Liver (tissue), 9 donors: ENCODE data around the gene USP47. TPM values are rescaled to one million over a fixed set of nuclear protein-coding genes. Genes with fewer than 3 reads are reported as not detected.

ENCODE experiments used
- DNase-seq: peaks from one replicate; pipeline ENCODE4 v3.0.0-alpha.2; 2017; ENCODE audit warnings: low spot score
- H3K27ac ChIP-seq, 2 donors: one replicate each; pipeline ENCODE4 v1.7.0; 2013; ENCODE audit warnings: inconsistent platforms in 2 of 2, low read length in 2 of 2, control low read depth in 1 of 2, low read depth in 1 of 2, mild to moderate bottlenecking in 1 of 2
- H3K27me3 ChIP-seq, 4 donors: one replicate each; pipeline versions ENCODE4 v1.6.1 to v1.7.0; 2013; ENCODE audit warnings: low read length in 3 of 4, inconsistent platforms in 1 of 4, mild to moderate bottlenecking in 1 of 4, moderate library complexity in 1 of 4; ENCODE audit not compliant: control insufficient read depth in 4 of 4, insufficient read depth in 4 of 4
- H3K36me3 ChIP-seq, 4 donors: one replicate each; pipeline versions ENCODE4 v1.6.1 to v1.7.0; 2013; ENCODE audit warnings: low read length in 3 of 4, mild to moderate bottlenecking in 3 of 4, low read depth in 1 of 4, moderate library complexity in 1 of 4; ENCODE audit not compliant: control insufficient read depth in 4 of 4, insufficient read depth in 3 of 4
- H3K4me1 ChIP-seq, 4 donors: one replicate each; pipeline versions ENCODE4 v1.6.1 to v1.7.0; 2013; ENCODE audit warnings: low read length in 3 of 4, mild to moderate bottlenecking in 3 of 4, moderate library complexity in 1 of 4; ENCODE audit not compliant: control insufficient read depth in 4 of 4, insufficient read depth in 4 of 4
- H3K4me3 ChIP-seq, 3 donors: one replicate each; pipeline versions ENCODE4 v1.6.1 to v1.7.0; 2013; ENCODE audit warnings: low read length in 3 of 3, control low read depth in 1 of 3, low read depth in 1 of 3, mild to moderate bottlenecking in 1 of 3
- H3K9ac ChIP-seq, 2 donors: one replicate each; pipeline ENCODE4 v1.7.0; 2013; ENCODE audit warnings: low read length in 2 of 2, mild to moderate bottlenecking in 2 of 2, moderate library complexity in 2 of 2, control low read depth in 1 of 2, low read depth in 1 of 2
- H3K9me3 ChIP-seq, 4 donors: one replicate each; pipeline versions ENCODE4 v1.6.1 to v1.7.0; 2013; ENCODE audit warnings: low read length in 3 of 4; ENCODE audit not compliant: control insufficient read depth in 4 of 4
- ATF3 ChIP-seq: IDR thresholded peaks from 2 replicates; pipeline ENCODE4 v1.6.1; 2016; ENCODE audit warnings: antibody characterized with exemption
- EGR1 ChIP-seq, 2 donors: IDR thresholded peaks; 2 replicates each; pipeline ENCODE4 v1.6.1; 2016 to 2018; ENCODE audit warnings: antibody characterized with exemption in 2 of 2, low read depth in 2 of 2
- FOXA1 ChIP-seq: IDR thresholded peaks from 2 replicates; pipeline ENCODE4 v1.6.1; 2016; ENCODE audit warnings: antibody characterized with exemption
- FOXA2 ChIP-seq: IDR thresholded peaks from 2 replicates; pipeline ENCODE4 v1.6.1; 2016; ENCODE audit warnings: antibody characterized with exemption
- GABPA ChIP-seq, 2 donors: IDR thresholded peaks in 1 of 2; conservative IDR thresholded peaks in 1 of 2; 2 replicates each; pipeline ENCODE4 v1.6.1; 2016; ENCODE audit warnings: antibody characterized with exemption in 2 of 2, mild to moderate bottlenecking in 1 of 2, moderate library complexity in 1 of 2
- HNF4A ChIP-seq, 2 donors: conservative IDR thresholded peaks; 2 replicates each; pipeline ENCODE4 v1.6.1; 2016; ENCODE audit warnings: antibody characterized with exemption in 2 of 2, mild to moderate bottlenecking in 2 of 2
- JUND ChIP-seq, 2 donors: IDR thresholded peaks; 2 replicates each; pipeline ENCODE4 v1.6.1; 2016; ENCODE audit warnings: antibody characterized with exemption in 2 of 2
- NR2F2 ChIP-seq: IDR thresholded peaks from 2 replicates; pipeline ENCODE4 v1.6.1; 2016; ENCODE audit warnings: antibody characterized with exemption
- RAD21 ChIP-seq, 2 donors: IDR thresholded peaks; 2 replicates each; pipeline ENCODE4 v1.6.1; 2016; ENCODE audit warnings: antibody characterized with exemption in 2 of 2, mild to moderate bottlenecking in 2 of 2
- SP1 ChIP-seq: IDR thresholded peaks from 2 replicates; pipeline ENCODE4 v1.6.1; 2018; ENCODE audit warnings: antibody characterized with exemption, mild to moderate bottlenecking
- TAF1 ChIP-seq: conservative IDR thresholded peaks from 2 replicates; pipeline ENCODE4 v1.6.1; 2016; ENCODE audit warnings: antibody characterized with exemption, mild to moderate bottlenecking
- YY1 ChIP-seq: IDR thresholded peaks from 2 replicates; pipeline ENCODE4 v1.6.1; 2016; ENCODE audit warnings: antibody characterized with exemption, mild to moderate bottlenecking
- ZBTB33 ChIP-seq: IDR thresholded peaks from 2 replicates; pipeline ENCODE4 v1.6.1; 2016; ENCODE audit warnings: antibody characterized with exemption
- WGBS: extraction: QIAGEN DNeasy Blood & Tissue Kit; methylation state at CpG from one replicate; pipeline ENCODE4 v1.1.7; 2013; 5-methylcytosine and 5-hydroxymethylcytosine counted together
- polyA plus RNA-seq, 2 donors: library from polyadenylated mRNA; stranded (reverse) in 1 of 2; unstranded in 1 of 2; fragments of 200-250 nt in 1 of 2; fragments of >200 nt in 1 of 2; fragmentation: Nextera tagmentation in 1 of 2; extraction: Ambion mirVana in 1 of 2; gene quantifications; one replicate each; pipeline versions ENCODE4 v1.2.1 to v1.2.3, GENCODE V29; 2013 to 2015
- total RNA-seq, 2 donors: library from RNA; depleted of rRNA; stranded (reverse); fragments of >200 nt; gene quantifications; one replicate each; pipeline ENCODE4 v1.2.3, GENCODE V29; 2014
- TF ChIP-seq, protein P1 (sequence below): IDR thresholded peaks from 2 replicates; pipeline ENCODE4 v1.6.1; 2016; ENCODE audit warnings: antibody characterized with exemption
- TF ChIP-seq, protein P2 (sequence below): IDR thresholded peaks from 2 replicates; pipeline ENCODE4 v1.6.1; 2016; ENCODE audit warnings: antibody characterized with exemption, mild to moderate bottlenecking
- TF ChIP-seq, protein P3 (sequence below): fragments of 150-350 bp; IDR thresholded peaks from 2 replicates; pipeline ENCODE4 v1.5.1; 2017; ENCODE audit warnings: improper control_type of control experiment, low read depth, low read length; ENCODE audit not compliant: missing input control
- donor health status: healthy.
- donor health status: healthy.
- donor health status: healthy.
- donor health status: healthy.
- donor health status: healthy.

Gene USP47
- total and polyA plus RNA-seq, 4 donors: 14.9 to 55.1 (median 32.2) TPM

GRCh38 chr11:11821899-11822298, 19.9 kb upstream of the USP47 start:
- 62% methylated on average over 3 of the region's 3 CpGs for WGBS
- Histone ChIP-seq H3K4me3 (no peak overlapping the region), H3K9ac (no peak overlapping the region), H3K4me1 (no peaks in the 10 kb centered on the region), H3K27me3 (no peaks in the 10 kb centered on the region), H3K9me3 (no peaks in the 10 kb centered on the region), H3K27ac (no peak overlapping the region), H3K36me3 (no peaks in the 10 kb centered on the region)
- DNase-seq: no peak
- TF ChIP-seq ZBTB33 (no peak), EGR1 (IDR thresholded peaks at IDR 0.05; ENCODE audit: low read depth in 2 of 2) (no peak), HNF4A (conservative IDR thresholded peaks at IDR 0.05) (no peak), RAD21 (IDR thresholded peaks at IDR 0.05) (no peak), ATF3 (no peak), JUND (IDR thresholded peaks at IDR 0.05) (no peak), FOXA1 (no peak), NR2F2 (no peak), GABPA (IDR thresholded peaks at IDR 0.05 in 1 of 2, conservative IDR thresholded peaks at IDR 0.05 in 1 of 2) (no peak), FOXA2 (no peak), TAF1 (no peak)
- TF ChIP-seq, protein P1, sequence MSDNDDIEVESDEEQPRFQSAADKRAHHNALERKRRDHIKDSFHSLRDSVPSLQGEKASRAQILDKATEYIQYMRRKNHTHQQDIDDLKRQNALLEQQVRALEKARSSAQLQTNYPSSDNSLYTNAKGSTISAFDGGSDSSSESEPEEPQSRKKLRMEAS: no peak
- TF ChIP-seq, protein P2, sequence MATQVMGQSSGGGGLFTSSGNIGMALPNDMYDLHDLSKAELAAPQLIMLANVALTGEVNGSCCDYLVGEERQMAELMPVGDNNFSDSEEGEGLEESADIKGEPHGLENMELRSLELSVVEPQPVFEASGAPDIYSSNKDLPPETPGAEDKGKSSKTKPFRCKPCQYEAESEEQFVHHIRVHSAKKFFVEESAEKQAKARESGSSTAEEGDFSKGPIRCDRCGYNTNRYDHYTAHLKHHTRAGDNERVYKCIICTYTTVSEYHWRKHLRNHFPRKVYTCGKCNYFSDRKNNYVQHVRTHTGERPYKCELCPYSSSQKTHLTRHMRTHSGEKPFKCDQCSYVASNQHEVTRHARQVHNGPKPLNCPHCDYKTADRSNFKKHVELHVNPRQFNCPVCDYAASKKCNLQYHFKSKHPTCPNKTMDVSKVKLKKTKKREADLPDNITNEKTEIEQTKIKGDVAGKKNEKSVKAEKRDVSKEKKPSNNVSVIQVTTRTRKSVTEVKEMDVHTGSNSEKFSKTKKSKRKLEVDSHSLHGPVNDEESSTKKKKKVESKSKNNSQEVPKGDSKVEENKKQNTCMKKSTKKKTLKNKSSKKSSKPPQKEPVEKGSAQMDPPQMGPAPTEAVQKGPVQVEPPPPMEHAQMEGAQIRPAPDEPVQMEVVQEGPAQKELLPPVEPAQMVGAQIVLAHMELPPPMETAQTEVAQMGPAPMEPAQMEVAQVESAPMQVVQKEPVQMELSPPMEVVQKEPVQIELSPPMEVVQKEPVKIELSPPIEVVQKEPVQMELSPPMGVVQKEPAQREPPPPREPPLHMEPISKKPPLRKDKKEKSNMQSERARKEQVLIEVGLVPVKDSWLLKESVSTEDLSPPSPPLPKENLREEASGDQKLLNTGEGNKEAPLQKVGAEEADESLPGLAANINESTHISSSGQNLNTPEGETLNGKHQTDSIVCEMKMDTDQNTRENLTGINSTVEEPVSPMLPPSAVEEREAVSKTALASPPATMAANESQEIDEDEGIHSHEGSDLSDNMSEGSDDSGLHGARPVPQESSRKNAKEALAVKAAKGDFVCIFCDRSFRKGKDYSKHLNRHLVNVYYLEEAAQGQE: no peak
- TF ChIP-seq, protein P3, sequence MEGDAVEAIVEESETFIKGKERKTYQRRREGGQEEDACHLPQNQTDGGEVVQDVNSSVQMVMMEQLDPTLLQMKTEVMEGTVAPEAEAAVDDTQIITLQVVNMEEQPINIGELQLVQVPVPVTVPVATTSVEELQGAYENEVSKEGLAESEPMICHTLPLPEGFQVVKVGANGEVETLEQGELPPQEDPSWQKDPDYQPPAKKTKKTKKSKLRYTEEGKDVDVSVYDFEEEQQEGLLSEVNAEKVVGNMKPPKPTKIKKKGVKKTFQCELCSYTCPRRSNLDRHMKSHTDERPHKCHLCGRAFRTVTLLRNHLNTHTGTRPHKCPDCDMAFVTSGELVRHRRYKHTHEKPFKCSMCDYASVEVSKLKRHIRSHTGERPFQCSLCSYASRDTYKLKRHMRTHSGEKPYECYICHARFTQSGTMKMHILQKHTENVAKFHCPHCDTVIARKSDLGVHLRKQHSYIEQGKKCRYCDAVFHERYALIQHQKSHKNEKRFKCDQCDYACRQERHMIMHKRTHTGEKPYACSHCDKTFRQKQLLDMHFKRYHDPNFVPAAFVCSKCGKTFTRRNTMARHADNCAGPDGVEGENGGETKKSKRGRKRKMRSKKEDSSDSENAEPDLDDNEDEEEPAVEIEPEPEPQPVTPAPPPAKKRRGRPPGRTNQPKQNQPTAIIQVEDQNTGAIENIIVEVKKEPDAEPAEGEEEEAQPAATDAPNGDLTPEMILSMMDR: no peak

DNA sequence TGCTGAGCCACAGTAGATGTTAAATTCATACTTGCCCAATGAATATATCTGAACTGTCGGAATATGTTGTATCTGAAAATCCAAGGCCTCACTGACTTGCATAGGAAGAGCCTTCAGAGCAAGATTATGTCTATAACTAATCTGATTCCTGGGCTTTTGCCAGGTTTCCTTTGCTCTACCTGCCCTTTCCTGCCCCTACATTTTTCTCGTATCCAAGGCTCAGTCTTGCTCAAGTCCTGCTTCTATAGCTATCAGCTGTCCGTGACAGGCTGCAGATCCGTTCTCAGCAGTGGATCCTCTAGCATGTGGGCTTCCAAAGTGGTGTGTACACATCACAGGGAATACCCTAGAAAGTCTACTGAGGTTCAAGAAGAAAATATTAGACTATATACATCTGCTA, 18.8 kb upstream of the USP47 start:
- TF ChIP-seq SP1 (no peak), HNF4A (conservative IDR thresholded peaks at IDR 0.05) (no peak), GABPA (IDR thresholded peaks at IDR 0.05 in 1 of 2, conservative IDR thresholded peaks at IDR 0.05 in 1 of 2) (no peak), JUND (IDR thresholded peaks at IDR 0.05) (no peak), ATF3 (no peak), TAF1 (no peak), ZBTB33 (no peak), YY1 (no peak), FOXA1 (no peak)
- TF ChIP-seq, protein P2: no peak
- H3K36me3 ChIP-seq: no peaks in the 10 kb centered on the region
- 88% methylated on average over 4 of the region's 4 CpGs for WGBS
- no peak for DNase-seq
- no peaks in the 10 kb centered on the region for H3K27me3 ChIP-seq
- H3K9ac ChIP-seq: no peak overlapping the region
- no peak overlapping the region for H3K4me3 ChIP-seq
- no peak overlapping the region for H3K27ac ChIP-seq
- H3K4me1 ChIP-seq: no peaks in the 10 kb centered on the region
- H3K9me3 ChIP-seq: no peaks in the 10 kb centered on the region
